ENCODE results near the gene KRT10. TPM values are rescaled to one million over a fixed set of nuclear protein-coding genes. Genes with fewer than 3 reads are reported as not detected.

KRT10 gene
- polyA plus RNA-seq, 3 donors = 9.7 to 79.1 (median 58.7) TPM

- Mint-ChIP-seq H3K4me1 (peaks cover 12% of the 10 kb centered on the region), H3K9me3 (peaks cover 15 to 50% (median 35%) of the 10 kb centered on the region in 7 donors), H3K36me3 (peaks cover 12% of the 10 kb centered on the region in 2 donors), H3K27ac (peak overlapping the region in 1 of 7 donors; percentile 42), H3K27me3 (ENCODE audit: low read depth in 3 of 3) (peaks cover 22 to 43% (median 26%) of the 10 kb centered on the region in 3 donors), H3K4me3 (peak overlapping the region in 1 of 2 donors; percentile 54)
- H3K4me1 ChIP-seq (ENCODE audit: control insufficient read depth in 1 of 2, insufficient read depth in 2 of 2, low read length in 2 of 2) = peaks cover 8 to 14% of the 10 kb centered on the region in 2 donors
- intact Hi-C loops (cut with micrococcal nuclease) = loop anchor here in 1 of 2 donors (5.0 kb wide), 2 partner anchors 730 to 850 kb away; no protein-coding TSS in a partner anchor
- H3K9me3 ChIP-seq (replicated peaks in 1 of 2; ENCODE audit: control insufficient read depth in 1 of 2, insufficient read depth in 1 of 2, low read length in 2 of 2) = peaks cover 7 to 17% of the 10 kb centered on the region in 2 donors
- 100% methylated on average over 3 of the region's 4 CpGs for WGBS (ENCODE audit: insufficient coverage)
- no peak overlapping the region for H3K27ac ChIP-seq (ENCODE audit: low read depth in 1 of 2, low read length in 2 of 2)
- no peak overlapping the region for H2AFZ ChIP-seq (ENCODE audit: insufficient read depth, low read depth, low read length, poor library complexity, severe bottlenecking)
- peaks cover 23 to 46% of the 10 kb centered on the region in 2 donors for H3K27me3 ChIP-seq (ENCODE audit: control insufficient read depth in 2 of 2, insufficient read depth in 2 of 2, low read length in 2 of 2)
- H3K36me3 ChIP-seq (replicated peaks in 1 of 2; ENCODE audit: control insufficient read depth in 1 of 2, insufficient read depth in 2 of 2, low read length in 2 of 2) = peaks cover 0 to 9% of the 10 kb centered on the region in 2 donors
- no peak for DNase-seq
- no peak overlapping the region for H3K4me3 ChIP-seq (replicated peaks in 1 of 3; ENCODE audit: low read depth in 2 of 3, low read length in 3 of 3)
- TF ChIP-seq CTCF (IDR thresholded peaks at IDR 0.05) = no peak
- no peaks in the 10 kb centered on the region for H4K20me1 ChIP-seq (ENCODE audit: insufficient read depth, low read length)
- no peaks in the 10 kb centered on the region for H3K79me2 ChIP-seq (ENCODE audit: insufficient read depth, low read length)
- H3K4me2 ChIP-seq (replicated peaks; ENCODE audit: extremely low read depth, low read length, poor library complexity, severe bottlenecking) = no peak overlapping the region
- H3K9ac ChIP-seq (ENCODE audit: insufficient read depth, low read length, poor library complexity, severe bottlenecking) = no peak overlapping the region
Observed at GRCh38 chr17:40817103-40817682, 5.2 kb downstream of the KRT10 start.

- peaks cover 15 to 47% (median 35%) of the 10 kb centered on the region in 7 donors for H3K9me3 Mint-ChIP-seq
- no peak for DNase-seq
- H3K27me3 Mint-ChIP-seq (ENCODE audit: low read depth in 3 of 3) = peaks cover 22 to 45% (median 26%) of the 10 kb centered on the region in 3 donors
- peaks cover 12% of the 10 kb centered on the region for H3K4me1 Mint-ChIP-seq
- WGBS (ENCODE audit: insufficient coverage) = no CpG with 5 or more reads among the region's 3 CpGs
- no peak overlapping the region for H3K27ac Mint-ChIP-seq
- Histone ChIP-seq H4K20me1 (ENCODE audit: insufficient read depth, low read length) (no peaks in the 10 kb centered on the region), H3K4me3 (replicated peaks in 1 of 3; ENCODE audit: low read depth in 2 of 3, low read length in 3 of 3) (no peak overlapping the region), H3K9me3 (replicated peaks in 1 of 2; ENCODE audit: control insufficient read depth in 1 of 2, insufficient read depth in 1 of 2, low read length in 2 of 2) (peaks cover 7 to 17% of the 10 kb centered on the region in 2 donors), H3K4me1 (ENCODE audit: control insufficient read depth in 1 of 2, insufficient read depth in 2 of 2, low read length in 2 of 2) (peaks cover 8 to 14% of the 10 kb centered on the region in 2 donors), H3K9ac (ENCODE audit: insufficient read depth, low read length, poor library complexity, severe bottlenecking) (no peak overlapping the region), H3K79me2 (ENCODE audit: insufficient read depth, low read length) (no peaks in the 10 kb centered on the region), H3K36me3 (replicated peaks in 1 of 2; ENCODE audit: control insufficient read depth in 1 of 2, insufficient read depth in 2 of 2, low read length in 2 of 2) (peaks cover 0 to 9% of the 10 kb centered on the region in 2 donors), H2AFZ (ENCODE audit: insufficient read depth, low read depth, low read length, poor library complexity, severe bottlenecking) (no peak overlapping the region), H3K4me2 (replicated peaks; ENCODE audit: extremely low read depth, low read length, poor library complexity, severe bottlenecking) (no peak overlapping the region), H3K27me3 (ENCODE audit: control insufficient read depth in 2 of 2, insufficient read depth in 2 of 2, low read length in 2 of 2) (peaks cover 27 to 45% of the 10 kb centered on the region in 2 donors), H3K27ac (ENCODE audit: low read depth in 1 of 2, low read length in 2 of 2) (no peak overlapping the region)
- TF ChIP-seq CTCF (IDR thresholded peaks at IDR 0.05) = no peak
- H3K4me3 Mint-ChIP-seq = no peak overlapping the region
- H3K36me3 Mint-ChIP-seq = peaks cover 9 to 12% of the 10 kb centered on the region in 2 donors
- intact Hi-C loops (cut with micrococcal nuclease) = loop anchor here in 1 of 2 donors (5.0 kb wide), 2 partner anchors 731 to 851 kb away; no protein-coding TSS in a partner anchor
Observed at GRCh38 chr17:40816569-40816968, 5.8 kb downstream of the KRT10 start.
